Stimulated activated CD8-positive, alpha-beta memory T cell treated with anti-CD3 and anti-CD28 coated beads, Interleukin-12 subunit alpha, Interleukin-12 subunit beta, amount 100 ng/mL, for 24 hours (primary cell): Measurements from ENCODE around the gene ANKS3.

Experiments
- DNase-seq: peaks from one replicate; pipeline ENCODE4 v3.0.0-alpha.2; 2020; ENCODE audit errors: extremely low read depth

Gene ANKS3

GRCh38 chr16:4650443-4651074, 83.5 kb downstream of the ANKS3 start:
- DNase-seq, result peak; percentile 42

DNA sequence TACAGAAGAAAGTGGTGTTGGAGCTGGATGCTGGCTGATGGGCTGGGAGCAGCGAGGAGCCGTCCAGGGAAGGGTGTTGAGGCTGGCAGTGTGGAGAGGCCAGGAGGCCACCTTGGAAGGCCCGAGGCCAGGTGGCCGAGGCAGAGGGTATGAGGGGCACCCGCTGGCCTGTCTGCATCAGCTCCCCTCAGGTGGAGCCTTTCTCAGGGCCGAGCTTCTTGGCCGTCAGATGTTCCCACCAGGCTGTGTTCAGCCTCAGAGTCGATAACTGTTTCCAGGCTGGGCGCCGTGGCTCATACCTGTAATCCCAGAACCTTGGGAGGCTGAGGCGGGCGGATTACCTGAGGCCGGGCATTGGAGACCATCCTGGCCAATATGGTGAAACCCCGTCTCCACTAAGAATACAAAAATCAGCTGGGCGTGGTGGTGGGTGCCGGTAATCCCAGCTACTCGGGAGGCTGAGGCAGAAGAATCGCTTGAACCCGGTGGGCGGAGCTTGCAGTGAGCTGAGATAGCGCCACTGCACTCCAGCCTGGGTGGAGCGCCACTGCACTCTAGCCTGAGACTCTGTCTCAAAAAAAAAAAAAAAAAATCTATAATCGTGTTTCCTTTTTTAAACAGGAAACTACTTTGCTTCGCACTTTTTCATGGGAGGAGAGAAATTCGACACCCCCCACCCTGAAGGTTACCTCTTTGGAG, 84.2 kb downstream of the ANKS3 start:
- no peak for DNase-seq

- no peak for DNase-seq
These were observed 85.2 kb downstream of the ANKS3 start for GRCh38 chr16:4648917-4649316.

GRCh38 chr16:4647644-4647980, 86.5 kb downstream of the ANKS3 start:
- no peak for DNase-seq

DNA sequence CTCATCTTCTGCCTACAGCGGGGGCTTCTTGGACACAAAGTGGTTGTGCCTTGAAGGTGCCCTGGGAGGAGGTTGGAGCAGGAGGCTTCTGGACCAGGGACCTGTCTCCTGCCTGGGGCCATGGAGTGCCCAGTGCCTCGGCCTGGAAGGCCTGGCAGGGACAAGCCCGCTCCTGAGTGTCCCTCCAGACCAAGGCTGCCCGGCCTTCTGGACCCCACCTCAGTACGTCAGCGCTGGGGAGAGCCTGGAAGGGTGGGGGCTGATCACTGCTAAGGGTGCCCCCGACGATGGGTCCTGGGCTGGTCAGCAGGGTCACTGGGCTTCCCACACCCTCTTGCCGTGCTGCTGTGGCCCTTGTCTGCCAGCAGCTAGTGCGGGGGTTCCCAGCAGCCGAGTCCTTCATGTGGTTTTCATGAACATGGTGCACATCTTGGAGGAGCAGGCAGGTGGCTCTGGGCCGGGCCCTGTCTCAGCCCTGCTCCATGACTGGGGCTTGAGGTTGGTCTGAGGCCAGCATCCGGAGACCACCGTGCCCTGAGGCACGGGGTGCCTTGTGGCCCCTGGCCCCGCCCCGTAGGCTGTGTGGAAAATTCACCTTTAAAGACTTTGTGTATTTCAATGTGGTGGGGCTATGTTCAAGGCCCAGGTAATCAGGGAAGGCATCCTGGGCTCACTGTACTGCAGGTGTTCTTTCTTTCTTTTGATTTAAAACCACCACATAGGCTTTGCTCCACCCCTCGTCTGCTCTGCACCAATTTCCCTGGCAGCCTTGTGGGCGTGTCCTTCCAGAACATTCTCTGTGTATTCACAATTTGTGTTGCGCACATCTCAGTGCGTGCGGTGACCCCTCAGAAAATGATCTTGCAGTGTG, 87.1 kb downstream of the ANKS3 start:
- no peak for DNase-seq
